ENCODE results near the gene STAT4.

DNA sequence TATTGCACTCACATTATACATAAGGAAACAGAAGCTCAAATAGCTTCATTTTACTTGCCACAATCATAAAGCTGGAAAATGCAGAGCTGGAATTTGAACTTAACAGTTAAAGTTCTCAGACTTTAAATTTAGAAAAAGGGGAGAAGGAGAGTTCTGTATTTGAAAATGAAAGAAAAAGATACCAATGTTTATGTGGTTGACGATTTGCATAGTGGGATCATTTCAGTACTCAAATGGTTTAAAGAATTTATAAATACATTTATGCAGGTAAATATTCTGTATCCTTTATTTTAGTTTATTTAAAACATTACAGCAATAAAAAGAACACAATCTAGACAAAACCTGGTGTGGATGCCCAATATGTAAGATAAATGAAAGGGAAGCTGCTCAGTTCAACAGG lies 25.5 kb upstream of the STAT4 start:
- no peak for TF ChIP-seq TCF4 (CRISPR knock-in tag; IDR thresholded peaks at IDR 0.05; ENCODE audit: borderline replicate concordance)
- TF ChIP-seq ZC3H10 (CRISPR knock-in tag; IDR thresholded peaks at IDR 0.05), result no peak
- TF ChIP-seq ZFP3 (CRISPR knock-in tag; IDR thresholded peaks at IDR 0.05), result no peak
- no peak for TF ChIP-seq OSR1 (CRISPR knock-in tag; IDR thresholded peaks at IDR 0.05)

Measured in SK-N-SH treated with all-trans-retinoic acid at 6 μM for 48 hours (cell line).